Upper lobe of left lung (tissue), 6 donors: Measurements from ENCODE around the gene TBCCD1. TPM values are rescaled to one million over a fixed set of nuclear protein-coding genes. Genes with fewer than 3 reads are reported as not detected.

Experiments
- ATAC-seq, 2 donors: fragments of 200-7000 bp; cut with Tn5 transposase; one replicate each; pipeline ENCODE4 v1.9.1; 2022; ENCODE audit warnings: mild to moderate bottlenecking in 2 of 2, moderate library complexity in 2 of 2; ENCODE audit not compliant: low FRiP score in 2 of 2
- DNase-seq, 2 donors: peaks; one replicate each; pipeline ENCODE4 v3.0.0-alpha.2; 2019 to 2020
- H3K27ac ChIP-seq, 4 donors: fragments of 200-600 bp; sonication (generic); one replicate each; pipeline ENCODE4 v1.5.1; 2016 to 2019
- H3K27me3 ChIP-seq, 4 donors: fragments of 200-600 bp; sonication (generic); one replicate each; pipeline ENCODE4 v1.5.1; 2017 to 2019
- H3K36me3 ChIP-seq, 4 donors: fragments of 200-600 bp; sonication (generic); one replicate each; pipeline ENCODE4 v1.5.1; 2016 to 2019
- H3K4me1 ChIP-seq, 4 donors: fragments of 200-600 bp; sonication (generic); one replicate each; pipeline ENCODE4 v1.5.1; 2018 to 2019
- H3K4me3 ChIP-seq, 4 donors: fragments of 200-600 bp; sonication (generic); one replicate each; pipeline ENCODE4 v1.5.1; 2017 to 2019; ENCODE audit warnings: mild to moderate bottlenecking in 2 of 4, moderate library complexity in 1 of 4
- H3K9me3 ChIP-seq, 4 donors: fragments of 200-600 bp; sonication (generic); one replicate each; pipeline ENCODE4 v1.5.1; 2018 to 2019
- CTCF ChIP-seq, 6 experiments: fragments of 450-650 bp in 4 of 6; fragments of 200-600 bp in 2 of 6; sonication (generic) in 2 of 6; IDR thresholded peaks; one replicate each; pipeline ENCODE4 v1.5.1; 2016 to 2019; ENCODE audit warnings: antibody characterized with exemption in 6 of 6
- EP300 ChIP-seq, 4 donors: sonication (generic); formaldehyde crosslinking; IDR thresholded peaks; one replicate each; pipeline ENCODE4 v1.5.1; 2017; ENCODE audit warnings: antibody characterized with exemption in 4 of 4, control low read depth in 2 of 4
- POLR2A ChIP-seq, 4 donors: fragments of 450-650 bp; IDR thresholded peaks; one replicate each; pipeline ENCODE4 v1.5.1; 2016 to 2017; ENCODE audit warnings: antibody characterized with exemption in 4 of 4, mild to moderate bottlenecking in 2 of 4
- POLR2AphosphoS5 ChIP-seq, 2 donors: sonication (generic); formaldehyde crosslinking; IDR thresholded peaks; one replicate each; pipeline ENCODE4 v1.5.1; 2017; ENCODE audit warnings: antibody characterized with exemption in 2 of 2
- WGBS, 2 donors: methylation state at CpG; one replicate each; pipeline ENCODE4 v1.1.5; 2017 to 2018; 5-methylcytosine and 5-hydroxymethylcytosine counted together
- total RNA-seq, 6 donors: library from RNA; depleted of rRNA in 4 of 6; stranded (reverse); fragments of >200 nt in 4 of 6; gene quantifications; one replicate each; pipeline versions ENCODE4 v1.1.0 to v1.2.1, GENCODE V29; 2016 to 2021
- donor health status: DM: no; HTN: no; CAD: no; lungs with moderate emphysema.
- donor health status: DM: no; HTN: yes; CAD: no; lungs with severe emphysema.

The TBCCD1 gene
- total RNA-seq: 10 to 100 TPM in 5 of 6 donors, 1 to 10 TPM in 1; 8.3 to 20.4 (median 11.0) TPM

GRCh38 chr3:186567072-186567921 lies at the start of gene TBCCD1:
Gene TBCCD1, minus strand, starts transcription at chr3:186567339. Its CDS starts 3,010 bp downstream, at chr3:186564329.
- DNase-seq: peak; percentile 95 to 99

GRCh38 chr3:186616299-186616617 lies 49.1 kb upstream of the TBCCD1 start:
- TF ChIP-seq POLR2AphosphoS5 (IDR thresholded peaks at IDR 0.05) (no peak), POLR2A (IDR thresholded peaks at IDR 0.05) (no peak), EP300 (IDR thresholded peaks at IDR 0.05) (no peak), CTCF (IDR thresholded peaks at IDR 0.05) (no peak)
- no peaks in the 10 kb centered on the region for H3K9me3 ChIP-seq
- H3K36me3 ChIP-seq: no peaks in the 10 kb centered on the region
- H3K4me1 ChIP-seq: peaks cover 7 to 10% (median 8%) of the 10 kb centered on the region in 4 donors
- H3K27me3 ChIP-seq: no peaks in the 10 kb centered on the region
- 85 to 87% methylated on average over 8 of the region's 8 CpGs for WGBS, 2 donors
- no peak for ATAC-seq
- peak in 1 of 2 donors; percentile 18 for DNase-seq
- no peak overlapping the region for H3K4me3 ChIP-seq
- H3K27ac ChIP-seq: no peak overlapping the region

More at GRCh38 chr3:186567072-186567921, at the start of gene TBCCD1:
- no peaks in the 10 kb centered on the region for H3K27me3 ChIP-seq
- peak within 1 kb of the TSS; percentile 60 to 95 (median 83) for H3K4me3 ChIP-seq
- H3K27ac ChIP-seq: peak within 1 kb of the TSS; percentile 87 to 92 (median 88)
- ATAC-seq: peak; percentile 91 to 93
- H3K4me1 ChIP-seq: peaks cover 31 to 64% (median 36%) of the 10 kb centered on the region in 4 donors
- TF ChIP-seq POLR2A (IDR thresholded peaks at IDR 0.05): peak in 3 of 4 donors; percentile 93 to 98 (median 96)
- no peak for TF ChIP-seq EP300 (IDR thresholded peaks at IDR 0.05)
- peak; percentile 67 to 86 for TF ChIP-seq POLR2AphosphoS5 (IDR thresholded peaks at IDR 0.05)
- peak in 2 of 6 experiments; percentile 28 to 38 for TF ChIP-seq CTCF (IDR thresholded peaks at IDR 0.05)
- no peaks in the 10 kb centered on the region for H3K9me3 ChIP-seq
- H3K36me3 ChIP-seq: peaks cover 0 to 12% (median 2%) of the 10 kb centered on the region in 4 donors
- WGBS, 2 donors: 0 to 1% methylated on average over 33 to 53 of the region's 66 CpGs

GRCh38 chr3:186614597-186615483 lies 47.7 kb upstream of the TBCCD1 start:
- ATAC-seq (peak; percentile 76 to 87), DNase-seq (peak in 1 of 2 donors; percentile 74)
- Histone ChIP-seq H3K9me3 (no peaks in the 10 kb centered on the region), H3K4me3 (no peak overlapping the region), H3K27ac (no peak overlapping the region), H3K27me3 (no peaks in the 10 kb centered on the region), H3K36me3 (no peaks in the 10 kb centered on the region), H3K4me1 (peaks cover 7 to 10% (median 8%) of the 10 kb centered on the region in 4 donors)
- WGBS, 2 donors: 34 to 35% methylated on average over 16 of the region's 16 CpGs
- TF ChIP-seq CTCF (IDR thresholded peaks at IDR 0.05): peak; percentile 80 to 99 (median 90)
- TF ChIP-seq POLR2AphosphoS5 (IDR thresholded peaks at IDR 0.05): no peak

- Histone ChIP-seq H3K4me1 (peaks cover 7 to 10% (median 8%) of the 10 kb centered on the region in 4 donors), H3K27me3 (no peaks in the 10 kb centered on the region), H3K36me3 (no peaks in the 10 kb centered on the region), H3K9me3 (no peaks in the 10 kb centered on the region), H3K27ac (no peak overlapping the region), H3K4me3 (no peak overlapping the region)
- DNase-seq (no peak), ATAC-seq (no peak)
- no peak for TF ChIP-seq POLR2A (IDR thresholded peaks at IDR 0.05)
- no peak for TF ChIP-seq CTCF (IDR thresholded peaks at IDR 0.05)
- TF ChIP-seq POLR2AphosphoS5 (IDR thresholded peaks at IDR 0.05): no peak
- no peak for TF ChIP-seq EP300 (IDR thresholded peaks at IDR 0.05)
- 26 to 47% methylated on average over 6 of the region's 6 CpGs for WGBS, 2 donors
These were observed 47.1 kb upstream of the TBCCD1 start for GRCh38 chr3:186614266-186614596.
